HG03066 (cell line): Measurements from ENCODE around the gene VASH2.

Source experiments
- ATAC-seq: cut with Tn5 transposase; IDR thresholded peaks from one replicate; pipeline ENCODE4 v1.9.1; 2021; ENCODE audit warnings: low read depth; ENCODE audit not compliant: unreplicated experiment

The VASH2 gene

GRCh38 chr1:212928323-212929291, 21.7 kb upstream of the VASH2 start:
- ATAC-seq: peak; percentile 62

GRCh38 chr1:212930986-212931678, 19.2 kb upstream of the VASH2 start:
- no peak for ATAC-seq

GRCh38 chr1:212933815-212934471, 16.4 kb upstream of the VASH2 start:
- ATAC-seq: no peak

- no peak for ATAC-seq
Measured at GRCh38 chr1:212935387-212935981, 14.9 kb upstream of the VASH2 start.

- ATAC-seq: no peak
Measured at GRCh38 chr1:212937034-212937433, 13.3 kb upstream of the VASH2 start.

- ATAC-seq: no peak
Measured at GRCh38 chr1:212938846-212939245, 11.5 kb upstream of the VASH2 start.

- ATAC-seq: no peak
Measured at GRCh38 chr1:212941452-212941851, 8.9 kb upstream of the VASH2 start.

- no peak for ATAC-seq
Measured at GRCh38 chr1:212942679-212943392, 7.5 kb upstream of the VASH2 start.

- ATAC-seq: no peak
Measured at GRCh38 chr1:212943393-212943710, 7.0 kb upstream of the VASH2 start.

GRCh38 chr1:212944229-212944901, 6.0 kb upstream of the VASH2 start:
- no peak for ATAC-seq

- ATAC-seq: no peak
Measured at GRCh38 chr1:212945056-212945455, 5.3 kb upstream of the VASH2 start.

GRCh38 chr1:212945463-212946160, 4.7 kb upstream of the VASH2 start:
- no peak for ATAC-seq

- ATAC-seq: no peak
Measured at GRCh38 chr1:212946872-212947271, 3.5 kb upstream of the VASH2 start.

- ATAC-seq: no peak
Measured at GRCh38 chr1:212949771-212950170, 570 bp upstream of the VASH2 start.

GRCh38 chr1:212951126-212951946, 995 bp downstream of the VASH2 start:
- ATAC-seq: no peak

- ATAC-seq: no peak
Measured at GRCh38 chr1:212951947-212952640, 1.8 kb downstream of the VASH2 start.

- ATAC-seq: no peak
Measured at GRCh38 chr1:212952641-212952976, 2.3 kb downstream of the VASH2 start.

- no peak for ATAC-seq
Measured at GRCh38 chr1:212953321-212953720, 3.0 kb downstream of the VASH2 start.
